ENCODE data around the gene RSU1.

The RSU1 gene

GRCh38 chr10:16712883-16713282 lies 104.3 kb downstream of the RSU1 start:
- H3K36me3 Mint-ChIP-seq = no peaks in the 10 kb centered on the region

DNA sequence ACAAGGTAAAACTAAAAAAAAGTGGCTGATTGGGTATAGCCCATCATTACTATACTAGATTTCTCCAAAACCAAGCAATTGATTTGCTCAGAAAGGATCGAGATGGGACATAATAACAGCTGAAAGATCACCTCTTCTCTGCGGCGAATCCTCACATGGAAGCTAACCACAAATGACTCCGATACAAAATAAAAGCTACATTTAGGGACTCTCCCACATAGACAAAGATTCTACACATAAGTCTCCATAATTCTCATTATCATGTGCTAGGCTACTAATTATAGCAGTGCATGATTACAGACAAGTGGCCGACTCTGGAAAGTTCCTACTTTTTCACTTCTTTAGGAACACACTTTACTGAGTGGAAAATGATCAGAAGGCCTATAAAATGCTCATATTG lies 116.9 kb downstream of the RSU1 start:
- DNase-seq (ENCODE audit: low spot score in 2 of 2) (no peak), ATAC-seq (no peak)
- H3K4me3 Mint-ChIP-seq = no peak overlapping the region
- no peaks in the 10 kb centered on the region for H3K36me3 Mint-ChIP-seq
- H3K4me1 Mint-ChIP-seq = no peaks in the 10 kb centered on the region
- H3K27ac Mint-ChIP-seq = no peak overlapping the region
- no peaks in the 10 kb centered on the region for H3K9me3 Mint-ChIP-seq

More at GRCh38 chr10:16712883-16713282, 104.3 kb downstream of the RSU1 start:
- DNase-seq (ENCODE audit: low spot score in 2 of 2) (no peak), ATAC-seq (no peak)
- Mint-ChIP-seq H3K4me3 (no peak overlapping the region), H3K9me3 (peaks cover 30% of the 10 kb centered on the region), H3K27ac (no peak overlapping the region), H3K4me1 (peaks cover 6% of the 10 kb centered on the region)

DNA sequence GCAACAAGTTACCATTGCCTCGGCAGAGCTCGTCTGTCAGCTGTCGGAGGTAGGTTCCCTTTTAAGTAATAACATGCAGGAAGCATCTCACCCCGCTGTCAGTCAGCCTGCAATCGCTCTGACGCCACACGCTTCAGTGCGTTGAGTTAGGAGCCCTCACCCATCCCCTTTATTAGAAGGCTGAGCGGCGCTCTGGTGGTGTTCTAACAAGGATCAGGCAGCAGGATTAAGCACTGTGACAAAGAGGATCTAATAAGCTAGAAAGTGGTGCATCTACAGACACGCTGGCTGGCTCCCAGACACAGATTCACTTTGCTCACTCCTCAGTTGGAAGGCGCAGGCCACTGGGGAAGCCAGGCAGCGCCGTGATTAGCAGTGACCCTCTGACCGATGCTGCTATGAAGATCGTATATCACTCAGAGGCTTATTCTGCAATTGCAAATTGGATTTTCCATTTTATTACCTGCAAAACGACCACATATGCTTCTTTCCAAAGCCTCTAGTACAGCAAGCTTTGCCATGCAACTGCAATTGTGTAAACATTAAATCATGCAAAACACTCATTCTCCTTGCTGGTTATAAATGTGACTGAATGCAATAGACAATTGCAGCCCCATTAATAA lies 117.7 kb downstream of the RSU1 start:
- peaks cover 4% of the 10 kb centered on the region for H3K36me3 Mint-ChIP-seq
- no peak for ATAC-seq
- no peak overlapping the region for H3K4me3 Mint-ChIP-seq
- H3K27ac Mint-ChIP-seq = no peak overlapping the region
- no peaks in the 10 kb centered on the region for H3K9me3 Mint-ChIP-seq
- H3K4me1 Mint-ChIP-seq = no peaks in the 10 kb centered on the region
- DNase-seq (ENCODE audit: low spot score in 2 of 2) = no peak

GRCh38 chr10:16698461-16698860 lies 118.8 kb downstream of the RSU1 start:
- Mint-ChIP-seq H3K4me3 (no peak overlapping the region), H3K36me3 (peaks cover 15% of the 10 kb centered on the region), H3K4me1 (no peaks in the 10 kb centered on the region), H3K27ac (no peak overlapping the region), H3K9me3 (no peaks in the 10 kb centered on the region)
- ATAC-seq = no peak
- no peak for DNase-seq (ENCODE audit: low spot score in 2 of 2)

- DNase-seq (ENCODE audit: low spot score in 2 of 2) (no peak), ATAC-seq (no peak)
- H3K27ac Mint-ChIP-seq = no peak overlapping the region
- no peaks in the 10 kb centered on the region for H3K4me1 Mint-ChIP-seq
- no peaks in the 10 kb centered on the region for H3K9me3 Mint-ChIP-seq
- no peak overlapping the region for H3K4me3 Mint-ChIP-seq
- H3K36me3 Mint-ChIP-seq = peaks cover 20% of the 10 kb centered on the region
These were observed 126.8 kb downstream of the RSU1 start for GRCh38 chr10:16690417-16690816.

DNA sequence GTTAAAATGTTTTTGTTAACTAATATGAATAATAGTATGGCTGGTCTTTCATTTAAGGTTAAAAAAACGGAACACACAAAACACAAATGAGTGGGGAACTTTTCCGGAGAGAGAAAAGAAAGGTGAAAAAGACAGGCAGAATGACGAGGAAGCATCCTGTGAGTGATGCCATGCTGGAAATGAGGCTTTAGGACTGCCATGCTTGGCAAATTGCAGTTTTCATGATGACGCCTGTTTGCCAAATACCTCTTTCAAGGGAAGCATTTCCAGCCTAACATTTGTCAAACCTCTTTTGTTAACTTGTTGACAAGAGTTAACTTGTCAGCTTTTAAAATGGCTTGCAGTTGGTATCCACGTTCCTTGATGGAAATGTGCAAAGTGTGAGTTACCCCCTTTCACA lies 127.5 kb downstream of the RSU1 start:
- Mint-ChIP-seq H3K27ac (no peak overlapping the region), H3K36me3 (peaks cover 18% of the 10 kb centered on the region), H3K9me3 (no peaks in the 10 kb centered on the region), H3K4me3 (no peak overlapping the region), H3K4me1 (no peaks in the 10 kb centered on the region)
- ATAC-seq (no peak), DNase-seq (ENCODE audit: low spot score in 2 of 2) (no peak)

DNA sequence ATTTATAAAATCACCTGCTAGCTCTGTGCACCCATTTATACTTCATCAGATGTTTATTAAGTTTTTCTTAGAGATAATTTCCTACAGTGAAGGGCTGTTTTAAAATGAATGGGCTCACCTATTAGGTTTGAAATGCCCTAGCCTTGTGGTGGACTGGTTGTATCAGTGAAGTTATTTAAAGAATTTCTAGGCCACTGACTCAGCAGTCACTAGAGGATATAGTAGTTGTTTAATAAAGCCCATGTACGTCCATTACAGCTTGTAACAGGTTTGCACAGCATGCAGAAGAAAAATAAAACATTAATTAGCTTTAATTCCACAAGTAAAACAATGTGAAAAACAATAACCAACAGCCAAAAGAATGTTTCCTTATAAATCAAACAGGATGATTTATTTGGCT lies 128.0 kb downstream of the RSU1 start:
- DNase-seq (ENCODE audit: low spot score in 2 of 2) = no peak
- H3K36me3 Mint-ChIP-seq = peaks cover 13% of the 10 kb centered on the region
- no peaks in the 10 kb centered on the region for H3K9me3 Mint-ChIP-seq
- H3K4me3 Mint-ChIP-seq = no peak overlapping the region
- no peak overlapping the region for H3K27ac Mint-ChIP-seq
- no peaks in the 10 kb centered on the region for H3K4me1 Mint-ChIP-seq
- no peak for ATAC-seq

DNA sequence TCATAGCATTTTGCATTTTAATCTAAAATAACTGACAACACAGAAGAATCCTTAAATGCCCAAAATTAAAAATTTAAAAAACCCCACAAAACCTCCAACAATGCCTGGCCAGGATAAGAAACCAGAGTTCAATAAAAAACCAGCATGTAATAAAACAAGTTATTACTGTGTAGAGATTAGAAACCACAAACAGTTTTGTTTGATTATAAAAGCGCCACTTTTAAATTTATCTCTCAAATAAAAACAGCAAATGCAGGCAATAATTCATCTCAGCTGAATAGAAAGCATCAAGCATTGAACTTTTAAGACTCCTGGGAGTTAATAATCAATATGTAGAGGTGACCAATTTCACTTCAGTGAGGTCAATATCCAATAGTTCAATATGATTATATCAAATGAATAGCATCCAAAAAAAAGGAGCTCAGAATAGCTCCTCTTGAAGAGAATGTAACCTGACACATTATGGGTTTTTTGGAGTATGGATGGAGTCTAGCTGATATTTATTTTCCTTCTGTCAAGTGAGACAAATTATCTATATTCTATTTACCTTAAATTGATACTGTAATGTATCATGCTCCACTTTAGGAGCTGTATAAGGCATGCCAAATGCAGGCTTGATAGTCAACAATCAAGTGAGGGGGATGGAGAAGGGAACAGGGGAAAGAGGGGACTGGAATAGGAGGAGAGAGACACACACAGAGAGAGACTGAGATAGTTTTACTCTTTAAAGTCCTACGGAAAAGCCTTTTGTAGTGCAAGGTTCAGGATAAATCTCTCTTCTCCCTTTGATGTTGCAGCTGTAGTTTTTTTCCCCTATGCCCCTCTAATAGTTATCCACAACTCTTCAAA lies 130.9 kb downstream of the RSU1 start:
- DNase-seq (ENCODE audit: low spot score in 2 of 2) (no peak), ATAC-seq (no peak)
- no peaks in the 10 kb centered on the region for H3K36me3 Mint-ChIP-seq
- peaks cover 9% of the 10 kb centered on the region for H3K4me1 Mint-ChIP-seq
- no peak overlapping the region for H3K27ac Mint-ChIP-seq
- no peaks in the 10 kb centered on the region for H3K9me3 Mint-ChIP-seq
- no peak overlapping the region for H3K4me3 Mint-ChIP-seq

- DNase-seq (ENCODE audit: low spot score in 2 of 2) (no peak), ATAC-seq (no peak)
- H3K27ac Mint-ChIP-seq = no peak overlapping the region
- no peaks in the 10 kb centered on the region for H3K9me3 Mint-ChIP-seq
- H3K4me3 Mint-ChIP-seq = no peak overlapping the region
- H3K4me1 Mint-ChIP-seq = peaks cover 9% of the 10 kb centered on the region
- H3K36me3 Mint-ChIP-seq = no peaks in the 10 kb centered on the region
These were observed 131.7 kb downstream of the RSU1 start for GRCh38 chr10:16685551-16685950.

- no peaks in the 10 kb centered on the region for H3K36me3 Mint-ChIP-seq
- ATAC-seq (peak; percentile 65), DNase-seq (ENCODE audit: low spot score in 2 of 2) (no peak)
- no peak overlapping the region for H3K4me3 Mint-ChIP-seq
- no peaks in the 10 kb centered on the region for H3K9me3 Mint-ChIP-seq
- H3K27ac Mint-ChIP-seq = no peak overlapping the region
- peaks cover 9% of the 10 kb centered on the region for H3K4me1 Mint-ChIP-seq
These were observed 135.7 kb downstream of the RSU1 start for GRCh38 chr10:16681521-16681920.

GRCh38 chr10:16679511-16679910 lies 137.7 kb downstream of the RSU1 start:
- ATAC-seq (no peak), DNase-seq (ENCODE audit: low spot score in 2 of 2) (no peak)
- peaks cover 9% of the 10 kb centered on the region for H3K4me1 Mint-ChIP-seq
- H3K4me3 Mint-ChIP-seq = no peak overlapping the region
- no peaks in the 10 kb centered on the region for H3K9me3 Mint-ChIP-seq
- H3K36me3 Mint-ChIP-seq = no peaks in the 10 kb centered on the region
- H3K27ac Mint-ChIP-seq = no peak overlapping the region

DNA sequence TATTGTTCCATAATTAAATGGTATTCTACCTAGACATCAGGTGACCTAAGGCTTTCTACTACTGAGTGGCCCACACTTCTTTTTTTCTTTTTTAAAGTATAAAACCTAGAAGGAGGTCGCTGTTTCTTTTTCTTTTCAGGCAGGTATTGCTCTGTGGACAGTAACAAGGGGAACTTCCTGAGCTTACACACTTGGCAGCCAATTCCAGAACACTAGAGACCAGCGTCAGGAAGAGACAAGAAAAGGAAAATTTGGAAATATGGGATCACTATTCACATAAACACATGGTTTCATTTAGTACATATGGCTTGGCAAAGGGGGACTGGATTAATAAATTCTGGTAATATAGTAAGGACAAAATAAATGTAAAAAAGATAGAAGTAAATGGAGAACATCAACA lies 141.9 kb downstream of the RSU1 start:
- H3K27ac Mint-ChIP-seq = no peak overlapping the region
- no peaks in the 10 kb centered on the region for H3K36me3 Mint-ChIP-seq
- no peaks in the 10 kb centered on the region for H3K9me3 Mint-ChIP-seq
- DNase-seq (ENCODE audit: low spot score in 2 of 2) (no peak), ATAC-seq (no peak)
- H3K4me1 Mint-ChIP-seq = peaks cover 5% of the 10 kb centered on the region
- H3K4me3 Mint-ChIP-seq = no peak overlapping the region

DNA sequence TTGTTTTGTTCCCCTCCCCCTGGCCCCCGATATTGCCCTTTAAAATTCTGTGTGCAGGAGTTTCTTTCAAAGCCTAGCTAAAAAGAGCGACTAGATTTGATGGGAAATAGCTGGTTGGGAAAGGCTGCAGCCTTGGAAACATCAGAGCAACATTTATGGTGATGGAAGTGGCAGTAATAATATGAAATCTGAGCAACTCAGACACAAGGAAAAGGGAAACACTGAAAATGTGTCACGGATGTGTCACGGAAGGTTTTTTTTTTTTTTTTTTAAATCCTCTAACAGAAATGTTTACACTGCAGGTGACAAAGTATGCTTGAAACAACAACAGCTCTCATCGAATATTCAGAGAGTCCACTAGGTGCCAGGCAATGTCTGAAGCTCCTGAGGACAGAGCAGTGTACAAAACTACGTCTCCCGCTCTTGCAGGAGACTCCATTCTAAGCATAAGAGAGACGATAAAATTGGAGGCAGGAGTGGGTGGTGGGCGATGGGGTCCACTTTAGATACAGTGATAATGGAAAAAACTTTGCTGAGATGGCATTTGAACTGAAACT lies 143.0 kb downstream of the RSU1 start:
- H3K4me3 Mint-ChIP-seq = no peak overlapping the region
- no peak for ATAC-seq
- no peaks in the 10 kb centered on the region for H3K36me3 Mint-ChIP-seq
- DNase-seq (ENCODE audit: low spot score in 2 of 2) = no peak
- H3K4me1 Mint-ChIP-seq = peaks cover 13% of the 10 kb centered on the region
- H3K9me3 Mint-ChIP-seq = no peaks in the 10 kb centered on the region
- H3K27ac Mint-ChIP-seq = no peak overlapping the region

DNA sequence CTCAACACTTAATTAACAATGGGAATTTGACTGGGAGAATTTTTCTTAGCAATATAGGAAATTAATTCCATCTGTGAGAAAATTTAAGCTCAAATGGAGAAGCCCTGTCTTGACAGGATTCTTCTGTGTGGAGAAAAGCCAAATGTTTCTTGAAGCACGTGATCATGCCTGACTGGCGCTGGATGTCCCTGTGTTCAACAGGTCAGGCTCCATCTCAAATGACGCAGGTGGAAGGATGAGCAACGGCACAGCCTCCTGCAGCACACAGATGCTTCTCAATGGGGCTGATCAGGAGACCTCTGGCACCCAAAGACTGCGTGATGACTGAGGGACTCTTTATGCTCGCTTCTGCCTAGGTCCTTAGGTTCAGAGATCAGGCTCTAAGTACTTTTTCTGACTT lies 143.8 kb downstream of the RSU1 start:
- peaks cover 20% of the 10 kb centered on the region for H3K4me1 Mint-ChIP-seq
- no peak overlapping the region for H3K27ac Mint-ChIP-seq
- DNase-seq (ENCODE audit: low spot score in 2 of 2) = no peak
- H3K4me3 Mint-ChIP-seq = no peak overlapping the region
- ATAC-seq = no peak
- H3K9me3 Mint-ChIP-seq = no peaks in the 10 kb centered on the region
- H3K36me3 Mint-ChIP-seq = no peaks in the 10 kb centered on the region

- DNase-seq (ENCODE audit: low spot score in 2 of 2) = no peak
- Mint-ChIP-seq H3K27ac (no peak overlapping the region), H3K9me3 (no peaks in the 10 kb centered on the region), H3K4me3 (no peak overlapping the region), H3K4me1 (peaks cover 24% of the 10 kb centered on the region), H3K36me3 (no peaks in the 10 kb centered on the region)
- no peak for ATAC-seq
These were observed 153.8 kb downstream of the RSU1 start for GRCh38 chr10:16663444-16663843.

DNA sequence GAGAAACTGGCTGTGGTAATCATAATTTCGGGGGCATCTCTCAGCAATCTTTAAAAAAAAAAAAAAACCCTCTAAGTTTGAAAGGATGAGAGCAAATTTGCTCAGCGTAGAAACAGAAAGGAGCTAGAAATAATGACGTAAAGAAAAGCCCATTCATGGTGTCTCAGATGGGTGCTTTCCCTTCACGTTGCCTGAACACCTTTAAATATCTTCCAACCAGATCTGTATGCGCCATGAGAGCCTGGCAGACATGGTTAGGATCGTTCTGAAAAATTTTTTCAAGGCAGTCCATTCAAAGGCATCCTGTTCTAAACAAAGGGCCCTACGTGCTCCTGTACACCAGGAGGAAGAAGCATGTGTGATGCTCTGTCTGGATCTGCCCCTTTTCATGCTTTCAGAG lies 154.3 kb downstream of the RSU1 start:
- Mint-ChIP-seq H3K27ac (no peak overlapping the region), H3K9me3 (no peaks in the 10 kb centered on the region), H3K36me3 (no peaks in the 10 kb centered on the region), H3K4me3 (no peak overlapping the region), H3K4me1 (peaks cover 18% of the 10 kb centered on the region)
- ATAC-seq (no peak), DNase-seq (ENCODE audit: low spot score in 2 of 2) (no peak)

Data from stimulated activated effector memory CD8-positive, alpha-beta T cell treated with anti-CD3 and anti-CD28 coated beads, Interleukin-12 subunit alpha, Interleukin-12 subunit beta, amount 100 ng/mL, for 72 hours (primary cell).